Measurements from ENCODE around the gene ZNF575. TPM values are rescaled to one million over a fixed set of nuclear protein-coding genes. Genes with fewer than 3 reads are reported as not detected.
"Not testable (repeated sequence)": the region's sequence is repeated elsewhere in the genome, so short reads cannot be mapped to it uniquely, and the experiment has no call there.

ZNF575 gene
- total RNA-seq, 4 donors from 2014 or later: 0.66 to 0.97 (median 0.82) TPM

DNA sequence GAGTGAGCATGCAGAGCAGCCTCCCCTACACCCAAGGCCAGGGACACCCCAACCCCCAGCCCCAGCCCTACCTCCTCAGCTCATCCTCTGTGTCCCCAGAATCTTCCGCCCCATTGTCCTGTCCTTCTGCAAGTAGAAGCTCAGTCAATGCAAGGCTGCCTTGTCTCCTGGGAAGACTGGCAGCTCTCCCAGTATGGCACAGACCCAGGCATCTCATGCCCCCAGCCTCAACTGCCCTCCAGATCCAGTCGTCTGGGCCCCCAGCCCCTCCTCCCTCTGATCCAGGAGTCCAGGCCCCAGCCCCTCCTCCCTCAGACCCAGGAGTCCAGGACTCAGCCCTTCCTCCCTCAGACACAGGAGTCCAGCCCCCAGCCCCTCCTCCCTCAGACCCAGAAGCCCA is 13.0 kb downstream of the ZNF575 start:
- Histone ChIP-seq H3K36me3 (peaks cover 44 to 86% (median 71%) of the 10 kb centered on the region in 4 donors), H3K27me3 (no peaks in the 10 kb centered on the region), H3K4me3 (no peak overlapping the region), H3K4me1 (no peaks in the 10 kb centered on the region), H3K27ac (replicated peaks in 1 of 4) (no peak overlapping the region), H3K9me3 (no peaks in the 10 kb centered on the region)
- no peak for DNase-seq (ENCODE audit: extremely low spot score)
- intact Hi-C loops (cut with DNase I): no loop called here
- WGBS: 64% methylated on average over 2 of the region's 2 CpGs
- TF ChIP-seq POLR2A (IDR thresholded peaks at IDR 0.05; ENCODE audit: low read depth): no peak
- TF ChIP-seq, protein P1, sequence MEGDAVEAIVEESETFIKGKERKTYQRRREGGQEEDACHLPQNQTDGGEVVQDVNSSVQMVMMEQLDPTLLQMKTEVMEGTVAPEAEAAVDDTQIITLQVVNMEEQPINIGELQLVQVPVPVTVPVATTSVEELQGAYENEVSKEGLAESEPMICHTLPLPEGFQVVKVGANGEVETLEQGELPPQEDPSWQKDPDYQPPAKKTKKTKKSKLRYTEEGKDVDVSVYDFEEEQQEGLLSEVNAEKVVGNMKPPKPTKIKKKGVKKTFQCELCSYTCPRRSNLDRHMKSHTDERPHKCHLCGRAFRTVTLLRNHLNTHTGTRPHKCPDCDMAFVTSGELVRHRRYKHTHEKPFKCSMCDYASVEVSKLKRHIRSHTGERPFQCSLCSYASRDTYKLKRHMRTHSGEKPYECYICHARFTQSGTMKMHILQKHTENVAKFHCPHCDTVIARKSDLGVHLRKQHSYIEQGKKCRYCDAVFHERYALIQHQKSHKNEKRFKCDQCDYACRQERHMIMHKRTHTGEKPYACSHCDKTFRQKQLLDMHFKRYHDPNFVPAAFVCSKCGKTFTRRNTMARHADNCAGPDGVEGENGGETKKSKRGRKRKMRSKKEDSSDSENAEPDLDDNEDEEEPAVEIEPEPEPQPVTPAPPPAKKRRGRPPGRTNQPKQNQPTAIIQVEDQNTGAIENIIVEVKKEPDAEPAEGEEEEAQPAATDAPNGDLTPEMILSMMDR (IDR thresholded peaks at IDR 0.05): no peak
- no peak for TF ChIP-seq EP300 (IDR thresholded peaks at IDR 0.05)
- TF ChIP-seq POLR2AphosphoS5 (IDR thresholded peaks at IDR 0.05): no peak

DNA sequence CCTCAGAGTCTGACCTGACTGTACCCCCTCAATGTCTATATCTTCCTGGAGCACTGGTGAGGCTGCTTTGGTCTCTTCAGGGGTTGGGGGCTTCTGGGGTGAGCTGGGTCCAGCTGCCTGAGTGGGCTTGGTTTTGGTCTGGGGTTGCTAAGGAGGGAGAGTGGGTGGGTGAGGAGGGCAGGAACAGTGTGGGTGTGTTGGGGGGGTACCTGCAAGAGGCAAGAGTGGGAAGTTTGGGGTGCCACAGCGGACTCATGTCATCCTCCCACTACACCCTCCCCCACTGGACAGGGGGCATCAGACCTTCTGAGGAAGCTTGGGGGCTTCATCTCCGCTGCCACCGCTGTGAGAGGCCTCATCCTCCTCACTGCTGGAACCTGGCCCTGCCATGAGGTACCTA is 13.6 kb downstream of the ZNF575 start:
- H3K36me3 ChIP-seq: peaks cover 47 to 86% (median 73%) of the 10 kb centered on the region in 4 donors

DNA sequence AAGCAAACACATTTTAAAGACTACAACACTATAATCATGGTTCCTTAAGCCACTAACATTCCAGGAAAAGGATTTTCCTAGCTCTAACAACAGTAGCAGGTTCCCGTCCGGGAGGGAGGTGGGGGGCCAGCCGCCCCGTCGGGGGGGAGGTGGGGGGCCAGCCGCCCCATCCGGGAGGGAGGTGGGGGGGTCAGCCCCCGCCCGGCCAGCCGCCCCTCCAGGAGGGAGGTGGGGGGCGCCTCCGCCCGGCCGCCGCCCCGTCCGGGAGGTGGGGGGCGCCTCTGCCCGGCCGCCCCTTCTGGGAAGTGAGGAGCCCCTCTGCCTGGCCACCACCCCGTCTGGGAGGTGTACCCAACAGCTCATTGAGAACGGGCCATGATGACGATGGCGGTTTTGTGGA is 14.9 kb downstream of the ZNF575 start:
- DNase-seq (ENCODE audit: extremely low spot score); H3K9me3 ChIP-seq; intact Hi-C loops (cut with DNase I); H3K4me3 ChIP-seq; H3K27ac ChIP-seq (replicated peaks in 1 of 4); H3K4me1 ChIP-seq; H3K27me3 ChIP-seq: not testable (repeated sequence)
- H3K36me3 ChIP-seq: peaks cover 47 to 86% (median 72%) of the 10 kb centered on the region in 4 donors
- no CpG with 5 or more reads among the region's 24 CpGs for WGBS

More for the DNA sequence above, 13.6 kb downstream of the ZNF575 start:
- 100% methylated on average over 1 of the region's 3 CpGs for WGBS
- Histone ChIP-seq H3K27me3 (no peaks in the 10 kb centered on the region), H3K4me3 (no peak overlapping the region), H3K27ac (replicated peaks in 1 of 4) (no peak overlapping the region), H3K4me1 (no peaks in the 10 kb centered on the region), H3K9me3 (no peaks in the 10 kb centered on the region)
- intact Hi-C loops (cut with DNase I): no loop called here
- TF ChIP-seq POLR2A (IDR thresholded peaks at IDR 0.05; ENCODE audit: low read depth) (no peak), EP300 (IDR thresholded peaks at IDR 0.05) (no peak), POLR2AphosphoS5 (IDR thresholded peaks at IDR 0.05) (no peak)
- TF ChIP-seq, protein P1 (IDR thresholded peaks at IDR 0.05): no peak
- DNase-seq (ENCODE audit: extremely low spot score): no peak

- intact Hi-C loops (cut with DNase I): no loop called here
- Histone ChIP-seq H3K4me3 (no peak overlapping the region), H3K36me3 (peaks cover 46 to 86% (median 72%) of the 10 kb centered on the region in 4 donors)
These were observed 15.7 kb downstream of the ZNF575 start for GRCh38 chr19:43548706-43549105.

GRCh38 chr19:43551399-43552197 is 18.6 kb downstream of the ZNF575 start:
- TF ChIP-seq EP300 (IDR thresholded peaks at IDR 0.05): no peak
- no peak for TF ChIP-seq POLR2A (IDR thresholded peaks at IDR 0.05; ENCODE audit: low read depth)
- no peak for TF ChIP-seq POLR2AphosphoS5 (IDR thresholded peaks at IDR 0.05)
- TF ChIP-seq, protein P1 (IDR thresholded peaks at IDR 0.05): no peak
- Histone ChIP-seq H3K27ac (replicated peaks in 1 of 4) (no peak overlapping the region), H3K4me1 (no peaks in the 10 kb centered on the region), H3K4me3 (no peak overlapping the region), H3K27me3 (no peaks in the 10 kb centered on the region), H3K9me3 (no peaks in the 10 kb centered on the region), H3K36me3 (peaks cover 36 to 86% (median 68%) of the 10 kb centered on the region in 4 donors)
- intact Hi-C loops (cut with DNase I): no loop called here
- 92% methylated on average over 23 of the region's 23 CpGs for WGBS
- no peak for DNase-seq (ENCODE audit: extremely low spot score)

More at GRCh38 chr19:43548706-43549105, 15.7 kb downstream of the ZNF575 start:
- Histone ChIP-seq H3K9me3 (no peaks in the 10 kb centered on the region), H3K27ac (replicated peaks in 1 of 4) (no peak overlapping the region), H3K27me3 (no peaks in the 10 kb centered on the region), H3K4me1 (no peaks in the 10 kb centered on the region)
- DNase-seq (ENCODE audit: extremely low spot score): no peak
- no peak for TF ChIP-seq POLR2A (IDR thresholded peaks at IDR 0.05; ENCODE audit: low read depth)
- no peak for TF ChIP-seq POLR2AphosphoS5 (IDR thresholded peaks at IDR 0.05)
- TF ChIP-seq, protein P1 (IDR thresholded peaks at IDR 0.05): no peak
- TF ChIP-seq EP300 (IDR thresholded peaks at IDR 0.05): no peak
- 82% methylated on average over 2 of the region's 2 CpGs for WGBS
